ENCODE data around the gene FARP1.

FARP1 gene

GRCh38 chr13:98435376-98435775 lies 292.5 kb downstream of the FARP1 start:
- TF ChIP-seq ZBTB7A (IDR thresholded peaks at IDR 0.05; ENCODE audit: low read depth), result no peak
- TF ChIP-seq FOXM1 (IDR thresholded peaks at IDR 0.05; ENCODE audit: borderline replicate concordance, low read depth), result no peak
- TF ChIP-seq YY1 (IDR thresholded peaks at IDR 0.05; ENCODE audit: low read depth), result no peak
- no peak for TF ChIP-seq EGR1 (IDR thresholded peaks at IDR 0.05)
- TF ChIP-seq USF1 (IDR thresholded peaks at IDR 0.05), result no peak
- TF ChIP-seq CREB1 (IDR thresholded peaks at IDR 0.05; ENCODE audit: low read depth), result no peak
- no peak for TF ChIP-seq CEBPB (IDR thresholded peaks at IDR 0.05)
- no peak for TF ChIP-seq EP300 (IDR thresholded peaks at IDR 0.05; ENCODE audit: borderline replicate concordance)
- no peak for TF ChIP-seq MAX (IDR thresholded peaks at IDR 0.05)
- TF ChIP-seq NFIC (IDR thresholded peaks at IDR 0.05), result no peak
- TF ChIP-seq TCF12 (IDR thresholded peaks at IDR 0.05; ENCODE audit: low read depth), result no peak
- no peak for TF ChIP-seq REST (IDR thresholded peaks at IDR 0.05; ENCODE audit: low read depth)
- TF ChIP-seq TAF1 (IDR thresholded peaks at IDR 0.05; ENCODE audit: low read depth), result no peak
- TF ChIP-seq TEAD4 (IDR thresholded peaks at IDR 0.05), result no peak
- no peak for TF ChIP-seq RAD21 (IDR thresholded peaks at IDR 0.05; ENCODE audit: low read depth)

GRCh38 chr13:98436233-98436910 lies 293.5 kb downstream of the FARP1 start:
- TF ChIP-seq ZBTB7A (IDR thresholded peaks at IDR 0.05; ENCODE audit: low read depth), result no peak
- TF ChIP-seq USF1 (IDR thresholded peaks at IDR 0.05), result no peak
- no peak for TF ChIP-seq EP300 (IDR thresholded peaks at IDR 0.05; ENCODE audit: borderline replicate concordance)
- no peak for TF ChIP-seq TCF12 (IDR thresholded peaks at IDR 0.05; ENCODE audit: low read depth)
- no peak for TF ChIP-seq NFIC (IDR thresholded peaks at IDR 0.05)
- no peak for TF ChIP-seq CEBPB (IDR thresholded peaks at IDR 0.05)
- TF ChIP-seq FOXM1 (IDR thresholded peaks at IDR 0.05; ENCODE audit: borderline replicate concordance, low read depth), result no peak
- no peak for TF ChIP-seq YY1 (IDR thresholded peaks at IDR 0.05; ENCODE audit: low read depth)
- TF ChIP-seq MAX (IDR thresholded peaks at IDR 0.05), result no peak
- TF ChIP-seq EGR1 (IDR thresholded peaks at IDR 0.05), result no peak
- TF ChIP-seq REST (IDR thresholded peaks at IDR 0.05; ENCODE audit: low read depth), result no peak
- TF ChIP-seq TEAD4 (IDR thresholded peaks at IDR 0.05), result no peak
- TF ChIP-seq CREB1 (IDR thresholded peaks at IDR 0.05; ENCODE audit: low read depth), result no peak
- TF ChIP-seq TAF1 (IDR thresholded peaks at IDR 0.05; ENCODE audit: low read depth), result no peak
- TF ChIP-seq RAD21 (IDR thresholded peaks at IDR 0.05; ENCODE audit: low read depth), result no peak

- TF ChIP-seq USF1 (IDR thresholded peaks at IDR 0.05), result no peak
- TF ChIP-seq EGR1 (IDR thresholded peaks at IDR 0.05), result no peak
- TF ChIP-seq EP300 (IDR thresholded peaks at IDR 0.05; ENCODE audit: borderline replicate concordance), result no peak
- no peak for TF ChIP-seq TCF12 (IDR thresholded peaks at IDR 0.05; ENCODE audit: low read depth)
- no peak for TF ChIP-seq REST (IDR thresholded peaks at IDR 0.05; ENCODE audit: low read depth)
- TF ChIP-seq RAD21 (IDR thresholded peaks at IDR 0.05; ENCODE audit: low read depth), result no peak
- no peak for TF ChIP-seq TAF1 (IDR thresholded peaks at IDR 0.05; ENCODE audit: low read depth)
- no peak for TF ChIP-seq CEBPB (IDR thresholded peaks at IDR 0.05)
- TF ChIP-seq FOXM1 (IDR thresholded peaks at IDR 0.05; ENCODE audit: borderline replicate concordance, low read depth), result no peak
- no peak for TF ChIP-seq TEAD4 (IDR thresholded peaks at IDR 0.05)
- TF ChIP-seq MAX (IDR thresholded peaks at IDR 0.05), result no peak
Measured at GRCh38 chr13:98438246-98439125, 295.6 kb downstream of the FARP1 start.
